Cardiac fibroblast (primary cell): ENCODE results near the gene LUC7L2.

Source experiments
- DNase-seq, 2 donors: peaks; one replicate each; pipeline versions ENCODE4 v3.0.0 to v3.0.0-alpha.2; 2010; ENCODE audit warnings: low read depth in 2 of 2
- H3K4me3 ChIP-seq, 2 donors: replicated peaks in 1 of 2; 1 replicate in 1 of 2; 2 replicates in 1 of 2; pipeline ENCODE4 v1.5.1; 2011; ENCODE audit warnings: low read depth in 2 of 2, low read length in 2 of 2, mild to moderate bottlenecking in 2 of 2, moderate library complexity in 1 of 2
- CTCF ChIP-seq: IDR thresholded peaks from one replicate; pipeline ENCODE4 v1.5.1; 2011; ENCODE audit warnings: low read depth, mild to moderate bottlenecking, low read length, inconsistent platforms

Gene LUC7L2

DNA sequence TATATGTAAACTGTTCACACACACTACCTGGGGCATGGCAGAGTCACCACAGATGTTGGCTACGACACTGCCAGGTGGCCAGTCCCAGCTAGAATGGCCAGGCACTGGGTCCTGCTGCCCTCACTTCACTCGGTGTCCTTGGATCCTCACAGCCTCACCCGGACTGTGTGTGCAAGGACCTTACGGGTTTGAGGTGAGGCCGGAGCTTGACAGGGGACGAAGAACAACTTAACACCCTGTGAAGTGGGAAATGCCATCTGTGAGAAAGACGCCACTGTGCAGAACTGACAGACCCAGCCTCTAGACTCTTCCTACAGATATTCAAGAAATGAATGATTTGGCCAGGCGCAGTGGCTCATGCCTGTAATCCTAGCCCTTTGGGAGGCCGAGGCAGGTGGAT is 77.1 kb downstream of the LUC7L2 start:
- DNase-seq = no peak
- H3K4me3 ChIP-seq = no peak overlapping the region
- TF ChIP-seq CTCF = no peak

DNA sequence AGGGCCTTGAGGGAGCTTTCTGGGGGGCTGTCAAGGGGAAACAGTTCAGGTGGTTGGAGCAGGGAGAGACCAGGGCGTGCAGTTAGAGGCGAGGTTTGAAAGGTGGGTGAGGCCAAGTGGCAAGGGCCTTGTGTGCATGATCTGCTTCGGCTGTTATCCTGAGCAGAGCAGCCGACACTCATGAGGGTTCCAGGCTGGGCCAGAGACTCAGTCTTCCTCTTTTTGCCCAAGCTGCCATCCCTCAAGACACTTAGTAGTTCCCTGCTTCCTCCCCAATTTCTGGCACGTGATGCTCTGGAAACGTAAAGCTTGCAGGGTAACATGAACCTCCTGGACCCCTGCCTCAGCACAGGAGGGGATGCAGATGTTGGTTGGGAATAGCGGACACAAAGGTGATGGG is 79.7 kb downstream of the LUC7L2 start:
- DNase-seq = no peak
- H3K4me3 ChIP-seq = no peak overlapping the region
- no peak for TF ChIP-seq CTCF

GRCh38 chr7:139441961-139442360 is 82.3 kb downstream of the LUC7L2 start:
- H3K4me3 ChIP-seq = no peak overlapping the region
- DNase-seq = no peak
- no peak for TF ChIP-seq CTCF

- no peak for TF ChIP-seq CTCF
- DNase-seq = no peak
- no peak overlapping the region for H3K4me3 ChIP-seq
Measured at GRCh38 chr7:139446051-139446890, 86.6 kb downstream of the LUC7L2 start.

GRCh38 chr7:139450851-139451250 is 91.2 kb downstream of the LUC7L2 start:
- H3K4me3 ChIP-seq = no peak overlapping the region
- DNase-seq = no peak
- TF ChIP-seq CTCF = no peak

GRCh38 chr7:139451638-139452037 is 91.9 kb downstream of the LUC7L2 start:
- peak; percentile 22 to 67 for DNase-seq
- no peak overlapping the region for H3K4me3 ChIP-seq
- no peak for TF ChIP-seq CTCF
